CD4-positive, alpha-beta T cell treated with Interleukin-6 for 4 hours (primary cell): ENCODE data around the gene UPK3BL2.
"Not testable (repeated sequence)": the region's sequence is repeated elsewhere in the genome, so short reads cannot be mapped to it uniquely, and the experiment has no call there.

ENCODE experiments used
- DNase-seq: peaks from one replicate; pipeline ENCODE4 v3.0.0-alpha.2; 2020; ENCODE audit warnings: mixed read lengths

UPK3BL2 gene, protein sequence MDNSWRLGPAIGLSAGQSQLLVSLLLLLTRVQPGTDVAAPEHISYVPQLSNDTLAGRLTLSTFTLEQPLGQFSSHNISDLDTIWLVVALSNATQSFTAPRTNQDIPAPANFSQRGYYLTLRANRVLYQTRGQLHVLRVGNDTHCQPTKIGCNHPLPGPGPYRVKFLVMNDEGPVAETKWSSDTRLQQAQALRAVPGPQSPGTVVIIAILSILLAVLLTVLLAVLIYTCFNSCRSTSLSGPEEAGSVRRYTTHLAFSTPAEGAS

DNA sequence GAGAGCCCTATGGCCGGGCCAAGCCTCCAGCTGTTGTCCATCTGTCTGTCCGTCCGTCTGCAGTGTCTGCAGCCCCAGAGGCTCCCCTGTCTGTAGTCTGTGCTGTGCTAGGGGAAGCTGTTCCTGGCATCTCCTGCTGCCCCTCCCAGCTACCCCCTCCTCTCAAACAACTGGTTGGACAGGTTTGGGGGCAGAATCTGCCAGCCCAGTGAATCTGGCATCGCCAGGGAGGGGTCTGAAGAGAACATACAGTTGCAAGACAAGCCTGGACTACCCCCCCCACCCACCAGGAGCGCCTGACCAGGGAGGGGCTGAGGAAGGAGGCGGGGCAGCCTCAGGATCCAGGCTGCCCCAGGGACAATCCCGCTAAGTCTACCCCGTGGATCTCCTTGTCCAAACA, at the start of gene UPK3BL2:
Gene UPK3BL2, minus strand, starts transcription at position 101 of the 400 bp plus-strand sequence. Its CDS starts 60 bp downstream, at position 41.
- DNase-seq, result not testable (repeated sequence)

DNA sequence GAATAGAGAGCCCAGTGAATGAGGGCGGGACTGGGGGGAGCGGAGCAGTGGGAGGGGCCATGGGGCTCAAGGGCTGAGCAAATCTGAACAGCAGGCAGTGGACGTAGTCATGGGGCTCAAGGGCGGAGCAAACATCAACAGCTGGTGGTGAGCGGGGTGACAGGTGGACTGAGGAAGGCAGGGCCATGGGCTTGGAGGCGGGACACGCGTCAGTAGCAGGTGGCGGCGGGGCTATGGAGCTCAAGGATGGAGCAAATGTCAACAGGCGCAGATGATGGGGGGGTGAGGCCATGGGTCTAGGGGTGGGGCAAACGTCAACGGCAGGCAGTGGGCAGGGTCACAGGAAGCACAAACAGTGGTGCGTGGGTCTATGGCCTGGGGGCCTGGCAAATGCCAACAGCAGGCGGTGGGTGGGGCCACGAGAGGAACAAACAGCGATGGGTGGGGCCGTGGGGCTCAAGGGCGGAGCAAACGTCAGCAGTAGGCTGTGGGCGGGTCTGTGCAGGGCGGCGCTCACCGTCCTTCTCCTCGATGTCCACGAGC, 49.1 kb upstream of the UPK3BL2 start:
- DNase-seq, result not testable (repeated sequence)

DNA sequence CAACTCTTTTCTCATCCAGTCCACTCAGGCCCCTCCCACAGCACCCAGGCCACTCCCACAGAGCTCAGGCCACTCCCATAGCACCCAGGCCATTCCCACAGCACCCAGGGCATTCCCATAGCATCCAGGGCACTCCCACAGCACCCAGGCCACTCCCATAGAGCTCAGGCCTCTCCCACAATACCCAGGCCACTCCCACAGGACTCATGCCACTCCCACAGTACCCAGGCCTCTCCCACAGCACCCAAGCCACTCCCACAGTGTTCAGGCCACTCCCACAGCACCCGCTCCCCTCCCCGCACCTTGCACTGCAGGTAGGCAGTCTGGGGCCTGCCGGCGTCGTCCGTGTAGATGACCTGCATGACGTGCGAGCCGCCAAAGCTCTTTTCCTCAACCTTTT, 46.4 kb upstream of the UPK3BL2 start:
- not testable (repeated sequence) for DNase-seq

DNA sequence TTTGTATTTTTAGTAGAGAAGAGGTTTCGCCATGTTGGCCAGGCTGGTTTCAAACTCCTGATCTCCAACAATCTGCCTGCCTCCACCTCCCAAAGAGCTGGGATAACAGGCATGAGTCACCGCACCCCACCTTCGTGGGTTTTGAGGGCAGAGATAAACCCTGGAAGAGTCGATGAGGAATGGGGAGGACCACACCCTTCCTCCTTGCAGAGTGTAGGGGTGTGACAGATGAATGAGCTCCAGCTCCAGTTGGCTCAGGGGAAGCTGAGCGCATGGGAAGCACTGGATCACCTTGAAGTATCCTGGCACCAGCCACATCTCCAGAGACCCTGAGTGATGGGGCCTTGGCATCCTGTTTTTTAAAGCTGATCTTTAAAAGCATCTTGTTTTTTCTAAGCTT, 40.0 kb upstream of the UPK3BL2 start:
- DNase-seq, result not testable (repeated sequence)

DNA sequence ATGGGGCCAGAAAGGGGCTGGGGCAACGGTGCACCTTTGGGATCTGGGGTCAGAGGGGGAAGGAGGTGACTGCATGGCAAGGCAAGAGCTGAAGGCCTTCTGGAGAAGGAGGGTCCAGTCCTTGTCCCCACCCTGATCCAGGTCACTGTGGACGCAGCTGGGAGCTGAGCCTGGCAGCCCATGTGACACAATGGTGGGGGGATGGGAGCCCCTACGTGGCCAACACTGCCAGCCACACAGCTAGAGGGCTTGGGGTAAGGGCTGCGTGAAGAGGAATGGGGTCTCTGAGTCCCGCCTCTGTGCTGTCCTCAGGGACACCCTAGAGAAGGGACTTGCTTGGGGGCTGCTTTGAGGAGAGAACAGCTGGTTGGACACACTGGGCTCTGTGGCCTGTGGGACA, 38.2 kb upstream of the UPK3BL2 start:
- not testable (repeated sequence) for DNase-seq

DNA sequence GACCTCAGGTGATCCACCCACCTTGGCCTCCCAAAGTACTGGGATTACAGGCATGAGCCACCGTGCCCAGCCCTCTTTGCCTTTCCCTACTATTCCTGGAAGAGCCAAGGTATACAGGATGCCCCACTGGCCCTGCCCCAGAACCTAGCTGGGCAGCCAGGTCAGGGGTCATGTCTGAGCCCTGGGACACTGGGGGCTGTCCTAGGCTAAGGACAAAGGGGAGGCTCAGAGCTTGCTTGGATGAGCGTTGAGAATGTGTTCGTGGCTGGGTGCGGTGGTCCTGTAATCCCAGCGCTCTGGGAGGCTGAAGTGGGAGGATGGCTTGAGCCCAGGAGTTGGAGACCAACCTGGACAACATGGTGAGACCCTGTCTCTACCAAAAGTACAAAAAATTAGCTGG, 35.0 kb upstream of the UPK3BL2 start:
- not testable (repeated sequence) for DNase-seq

DNA sequence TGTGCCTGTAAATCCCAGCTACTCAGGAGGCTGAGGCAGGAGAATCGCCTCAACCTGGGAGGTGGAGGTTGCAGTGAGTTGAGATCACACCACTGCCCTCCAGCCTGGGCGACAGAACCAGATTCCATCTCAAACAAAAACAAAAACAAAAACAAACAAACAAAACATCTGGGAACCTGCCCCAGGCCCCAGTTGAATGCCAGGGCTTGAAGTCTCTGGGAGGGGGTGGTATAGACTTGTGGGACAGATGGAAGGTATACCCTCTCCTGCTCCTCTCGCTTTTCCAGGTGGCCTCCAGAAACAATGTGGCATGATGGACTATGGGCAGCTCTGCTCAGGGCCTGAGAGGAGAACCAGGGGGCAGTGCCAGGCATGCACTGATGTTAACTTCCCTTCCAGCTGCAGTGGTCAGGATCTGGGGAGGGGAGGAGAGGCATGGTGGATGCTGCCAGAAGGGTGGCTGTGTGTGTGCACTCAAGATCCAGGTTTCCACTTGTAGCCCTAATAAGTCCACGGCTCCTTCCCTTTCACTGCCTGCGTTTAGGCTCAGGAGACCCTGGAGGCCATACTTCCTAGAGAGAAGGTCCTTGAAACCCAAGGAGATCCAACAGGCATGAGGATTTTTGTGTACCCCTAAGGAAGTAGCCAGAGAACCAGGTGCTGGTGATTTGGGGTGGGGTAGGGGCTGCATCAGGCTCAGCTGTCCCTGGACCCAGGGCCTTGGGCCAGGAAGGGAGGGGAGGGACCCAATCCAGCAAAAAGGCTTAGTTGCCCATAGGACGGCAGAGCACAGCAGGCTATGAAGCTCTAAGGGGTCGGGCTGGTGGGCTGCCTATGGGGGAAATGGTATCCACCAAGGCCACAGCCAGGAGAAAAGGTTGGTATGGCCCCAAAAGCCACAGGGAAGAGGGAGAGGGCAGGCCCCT, 34.1 kb upstream of the UPK3BL2 start:
- DNase-seq, result not testable (repeated sequence)

DNA sequence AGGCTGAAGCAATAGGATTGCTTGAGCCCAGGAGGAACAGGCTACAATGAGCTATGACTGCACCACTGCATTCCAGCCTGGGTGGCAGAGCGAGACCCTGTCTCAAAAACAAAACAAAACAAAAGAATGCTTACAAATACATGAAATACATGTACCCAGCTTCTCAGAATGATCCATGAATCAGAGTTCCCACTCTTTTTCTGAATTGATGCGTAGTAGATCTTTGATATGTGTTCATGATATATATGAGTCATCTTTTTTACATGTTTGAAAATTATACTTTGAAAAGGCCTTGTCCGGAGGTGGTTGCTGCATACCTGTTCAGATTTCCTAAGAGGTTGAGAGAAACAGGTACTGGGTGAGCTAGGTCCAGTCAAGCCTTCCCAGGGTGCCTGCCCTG, 32.9 kb upstream of the UPK3BL2 start:
- DNase-seq, result not testable (repeated sequence)

DNA sequence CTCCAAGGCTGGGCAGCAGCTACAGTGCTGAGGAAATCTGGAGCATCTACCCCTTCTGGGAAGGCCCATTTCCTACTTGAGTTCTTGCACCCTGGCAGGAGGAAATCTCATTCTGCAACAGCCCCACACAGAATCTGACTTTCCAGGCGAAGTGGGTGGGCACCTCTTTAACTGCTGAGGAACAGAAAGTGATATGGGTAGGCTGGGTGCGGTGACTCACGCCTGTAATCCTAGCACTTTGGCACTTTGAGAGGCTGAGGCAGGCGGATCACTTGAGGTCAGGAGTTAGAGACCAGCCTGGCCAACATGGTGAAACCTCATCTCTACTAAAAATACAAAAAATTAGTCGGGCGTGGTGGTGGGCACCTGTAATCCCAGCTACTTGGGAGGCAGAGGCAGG, 31.1 kb upstream of the UPK3BL2 start:
- DNase-seq, result not testable (repeated sequence)

DNA sequence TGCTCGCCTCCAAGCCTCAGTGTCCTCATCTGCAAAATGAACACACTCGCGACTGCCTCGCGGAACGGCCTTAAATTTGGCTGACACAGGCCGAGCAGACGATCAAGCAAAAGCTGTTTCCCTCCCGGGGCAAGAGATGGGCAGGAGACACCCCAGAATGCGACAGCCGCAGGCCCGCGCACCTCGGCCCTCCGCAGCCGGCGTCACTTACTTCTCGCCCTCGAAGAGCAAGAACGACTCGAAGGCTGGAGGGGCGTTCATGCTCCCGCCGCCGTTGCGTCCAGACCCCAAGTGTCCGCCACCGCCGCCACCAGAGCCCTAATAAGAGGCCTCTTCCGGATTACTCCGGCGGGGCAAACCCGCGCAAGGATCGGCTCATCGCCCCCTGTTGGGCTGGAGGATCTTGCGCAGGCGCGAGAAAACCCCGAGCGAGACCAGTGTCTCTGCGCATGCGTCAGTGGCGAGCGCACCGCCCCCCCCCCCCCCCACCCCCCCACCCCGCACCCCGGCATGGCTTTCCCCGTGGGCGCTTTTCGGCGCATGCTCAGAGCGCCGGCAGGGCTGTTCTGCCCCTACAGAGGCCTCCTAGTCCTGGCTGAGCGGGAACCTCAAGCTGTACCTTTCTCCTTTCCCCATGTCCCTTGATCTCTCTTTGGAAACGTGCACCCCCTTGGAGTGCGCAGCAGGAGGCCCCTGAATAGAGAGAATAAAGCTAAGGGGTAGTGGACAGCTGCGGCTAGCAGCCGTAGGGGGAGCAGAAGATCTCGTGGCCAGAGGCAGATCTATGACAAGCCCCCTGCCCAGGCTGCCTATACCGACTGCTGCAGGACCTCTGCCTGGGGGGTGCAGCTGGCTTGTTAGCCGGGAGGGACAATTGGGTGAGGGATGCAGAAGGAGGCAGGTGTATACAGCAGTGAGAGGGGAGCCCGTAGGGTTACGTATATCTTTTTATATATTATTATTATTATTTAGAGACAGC, 29.1 kb upstream of the UPK3BL2 start, which contains the start of gene POLR2J3:
Gene POLR2J3, minus strand, starts transcription at position 323 of the 979 bp plus-strand sequence. Its CDS starts 62 bp downstream, at position 261.
- DNase-seq, result peak; percentile 99

DNA sequence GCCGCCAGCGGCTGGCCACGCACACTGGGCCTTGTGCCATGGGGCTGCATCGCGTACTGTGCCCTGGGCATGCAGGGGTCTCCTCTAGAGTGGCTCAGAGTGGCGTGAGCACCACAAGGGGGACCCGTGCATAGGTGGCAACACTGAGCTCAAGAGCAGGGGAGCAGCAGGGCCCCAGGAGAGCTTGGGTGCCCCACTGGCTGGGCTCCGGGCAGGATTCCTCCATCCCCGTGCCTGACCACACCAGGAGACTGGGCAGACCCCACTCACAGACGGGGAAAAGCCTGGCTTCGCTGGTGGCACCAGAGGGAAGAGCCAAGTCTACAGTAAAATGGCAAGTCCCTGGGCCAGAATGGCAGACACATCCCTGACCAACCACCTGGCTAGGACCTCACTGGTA, 25.1 kb upstream of the UPK3BL2 start:
- not testable (repeated sequence) for DNase-seq

DNA sequence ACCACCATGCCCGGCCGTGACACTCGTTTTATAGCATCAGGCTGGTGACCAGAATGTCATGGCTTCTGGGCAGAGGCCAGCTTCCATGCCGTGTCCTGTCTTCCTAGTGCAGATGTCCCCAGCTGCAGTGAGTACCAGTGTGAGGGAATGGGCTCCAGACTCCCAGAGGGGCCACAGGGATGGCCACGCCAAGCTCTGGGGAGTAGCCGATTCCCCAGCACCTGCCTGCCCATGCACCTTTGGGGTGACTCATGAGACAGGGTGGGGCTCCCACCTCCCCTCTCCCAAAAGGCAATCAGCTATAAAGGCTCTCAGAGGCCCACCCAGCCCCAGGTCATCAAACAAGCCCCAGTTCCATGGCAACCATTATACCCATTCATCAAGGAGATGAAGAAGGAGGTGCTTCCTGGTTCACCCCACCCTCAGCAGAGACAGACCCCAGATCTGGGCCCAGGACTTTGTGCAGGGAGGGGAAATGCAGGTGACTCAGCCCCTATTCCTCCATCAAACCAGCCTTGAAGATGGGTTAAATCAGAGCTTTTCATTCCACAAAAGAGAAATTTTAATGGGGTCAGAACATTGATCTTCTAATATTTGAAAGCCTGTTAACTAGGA, 7.4 kb upstream of the UPK3BL2 start, which contains the start of gene SPDYE2:
Gene SPDYE2, plus strand, starts transcription at position 419 of the 615 bp plus-strand sequence. CDS start 2,030 bp downstream, outside the sequence.
- not testable (repeated sequence) for DNase-seq

DNA sequence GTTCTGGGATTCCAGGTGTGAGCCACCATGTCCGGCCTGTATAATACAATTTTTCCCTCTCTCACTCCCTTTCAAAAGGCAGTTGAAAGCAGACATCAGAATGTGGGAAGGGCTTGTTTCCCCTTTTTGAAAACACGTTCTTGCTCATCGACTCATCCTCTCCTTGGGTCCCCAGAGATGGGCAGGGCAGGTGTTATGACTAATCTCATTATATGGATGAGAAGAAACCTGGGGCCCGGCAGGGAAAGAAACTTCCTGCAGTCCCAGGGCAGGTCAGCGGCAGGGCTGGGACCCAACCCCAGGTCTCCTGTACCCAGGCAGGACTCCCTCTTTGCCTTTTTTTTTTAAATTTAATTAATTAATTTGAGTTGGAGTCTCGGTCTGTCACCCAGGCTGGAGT, 2.9 kb upstream of the UPK3BL2 start:
- not testable (repeated sequence) for DNase-seq

DNA sequence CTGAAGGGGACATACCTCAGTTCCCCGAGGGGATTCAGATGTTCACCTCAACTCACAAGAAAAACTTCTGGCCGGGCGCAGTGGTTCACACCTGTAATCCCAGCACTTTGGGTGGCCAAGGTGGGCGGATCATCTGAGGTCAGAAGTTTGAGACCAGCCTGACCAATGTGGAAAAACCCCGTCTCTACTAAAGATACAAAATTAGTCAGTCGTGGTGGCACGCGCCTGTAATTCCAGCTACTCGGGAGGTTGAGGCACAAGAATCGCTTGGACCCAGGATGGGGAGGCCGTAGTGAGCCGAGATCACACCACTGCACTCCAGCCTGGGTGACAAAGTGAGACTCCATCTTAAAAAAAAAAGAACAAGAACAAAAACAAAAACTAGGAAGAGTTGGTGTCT, 1.8 kb upstream of the UPK3BL2 start:
- DNase-seq, result not testable (repeated sequence)

DNA sequence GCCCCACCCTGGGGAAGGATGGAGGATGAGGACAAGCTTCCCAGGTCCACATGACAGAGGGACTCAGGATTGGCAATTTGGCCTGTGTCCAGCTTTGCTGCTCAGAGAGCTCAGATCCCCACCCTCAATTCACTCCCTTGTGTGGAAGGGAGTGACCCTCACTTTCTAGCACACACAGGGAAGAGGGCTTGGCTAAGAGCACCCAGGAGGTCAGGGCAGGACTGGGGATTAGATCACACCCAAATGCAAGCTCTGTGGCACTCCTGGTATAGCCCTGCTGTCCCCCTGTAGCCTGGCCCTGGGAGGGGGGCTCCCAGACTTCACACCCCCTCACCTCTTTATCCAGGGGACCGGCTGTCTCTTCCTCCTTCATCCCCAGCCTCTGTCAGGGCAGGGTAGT, 876 bp upstream of the UPK3BL2 start:
- not testable (repeated sequence) for DNase-seq

DNA sequence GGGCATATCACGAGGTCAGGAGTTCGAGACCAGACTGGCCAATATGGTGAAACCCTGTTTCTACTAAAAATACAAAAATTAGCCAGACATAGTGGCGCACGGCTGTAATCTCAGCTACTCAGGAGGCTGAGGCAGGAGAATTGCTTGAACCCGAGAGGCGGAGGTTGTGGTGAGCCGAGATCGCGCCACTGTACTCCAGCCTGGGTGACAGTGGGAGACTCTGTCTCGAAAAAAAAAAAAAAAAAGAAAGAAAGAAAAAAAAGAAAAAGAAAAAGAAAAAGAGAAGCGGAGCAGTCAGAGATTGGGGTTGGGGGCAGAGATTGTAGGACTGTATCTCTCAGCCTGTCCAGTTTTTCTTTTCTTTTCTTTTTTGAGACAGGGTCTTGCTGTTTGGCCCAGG, 725 bp downstream of the UPK3BL2 start:
- not testable (repeated sequence) for DNase-seq

DNA sequence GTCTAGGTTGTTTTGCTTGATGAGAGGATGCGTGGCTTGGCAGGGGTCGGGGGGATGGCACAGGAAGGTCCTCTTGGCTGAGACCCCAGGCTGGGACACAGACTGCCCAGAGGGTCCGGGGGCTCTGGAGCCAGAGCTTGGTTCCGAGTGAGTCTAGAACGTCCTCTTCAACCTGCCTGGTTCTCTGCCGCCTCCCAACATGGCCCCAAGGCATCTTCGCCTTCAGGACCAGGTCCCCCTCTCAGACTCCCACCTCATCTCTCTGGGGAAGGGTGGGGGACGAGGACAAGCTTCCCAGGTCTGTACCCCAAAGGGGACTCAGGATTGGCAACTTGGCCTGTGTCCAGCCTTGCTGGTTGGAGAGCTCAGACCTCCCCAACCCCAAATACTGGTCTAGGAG, 1.4 kb downstream of the UPK3BL2 start:
- not testable (repeated sequence) for DNase-seq

DNA sequence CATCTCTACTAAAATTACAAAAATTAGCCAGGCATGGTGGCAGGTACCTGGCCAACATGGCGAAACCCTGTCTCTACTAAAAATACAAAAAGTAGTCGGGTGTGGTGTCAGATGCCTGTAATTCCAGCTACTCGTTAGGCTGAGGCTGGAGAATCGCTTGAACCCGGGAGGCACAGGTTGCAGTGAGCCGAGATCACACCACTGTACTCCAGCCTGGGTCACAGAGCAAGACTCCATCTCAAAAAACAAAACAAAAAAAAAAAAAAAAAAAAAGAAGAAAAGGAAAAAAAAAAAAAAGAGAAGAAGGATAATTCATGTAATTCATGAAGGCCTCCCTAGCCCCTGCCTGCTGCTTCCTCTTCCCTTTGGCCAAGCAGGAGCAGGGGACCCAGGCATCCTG, 2.9 kb downstream of the UPK3BL2 start:
- DNase-seq, result not testable (repeated sequence)

DNA sequence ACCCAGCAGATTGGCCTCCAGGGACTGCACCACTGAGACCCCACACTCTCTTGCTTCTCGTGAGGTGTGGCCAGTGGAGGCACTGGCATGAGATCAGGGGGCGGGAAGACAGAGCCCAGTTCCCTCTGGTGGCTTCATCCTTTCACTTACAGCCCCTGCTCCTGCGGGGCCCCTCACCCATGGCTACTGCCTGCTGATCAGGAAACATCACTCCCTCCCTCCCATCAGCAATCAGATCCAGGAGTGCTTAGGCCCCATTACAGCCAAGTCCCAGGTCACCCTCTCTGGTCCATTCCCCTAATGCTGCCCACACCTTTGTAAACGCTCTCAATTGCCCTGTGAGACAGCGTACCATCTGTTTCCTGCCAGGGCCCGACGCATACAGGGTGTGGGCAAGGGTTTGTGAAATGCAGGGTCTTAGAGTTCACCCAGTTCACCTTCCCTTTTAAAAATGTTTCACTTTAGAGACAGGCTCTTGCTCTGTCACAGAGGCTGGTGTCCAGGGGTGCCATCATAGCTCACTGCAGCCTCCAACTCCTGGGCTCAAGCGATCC, 8.4 kb downstream of the UPK3BL2 start:
- DNase-seq, result not testable (repeated sequence)

DNA sequence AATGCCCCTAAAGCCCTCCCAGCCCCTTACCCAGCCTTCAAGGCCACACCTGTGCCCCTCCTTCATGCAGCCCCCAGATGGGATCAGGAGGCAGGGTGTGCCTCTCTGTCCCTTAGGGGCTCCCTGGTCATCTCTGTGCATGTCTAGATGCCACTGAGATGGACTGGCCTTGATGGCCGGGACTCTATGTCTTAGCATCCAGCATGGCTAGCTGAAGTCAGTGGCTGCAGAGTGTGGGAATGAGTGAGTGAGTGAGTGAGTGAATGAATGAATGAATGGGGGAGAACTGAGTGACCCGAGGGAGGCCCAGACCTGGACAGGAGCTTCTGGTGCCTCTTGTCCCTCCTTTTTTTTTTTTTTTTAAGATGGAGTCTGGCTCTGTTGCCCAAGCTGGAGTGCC, 11.4 kb downstream of the UPK3BL2 start:
- not testable (repeated sequence) for DNase-seq

DNA sequence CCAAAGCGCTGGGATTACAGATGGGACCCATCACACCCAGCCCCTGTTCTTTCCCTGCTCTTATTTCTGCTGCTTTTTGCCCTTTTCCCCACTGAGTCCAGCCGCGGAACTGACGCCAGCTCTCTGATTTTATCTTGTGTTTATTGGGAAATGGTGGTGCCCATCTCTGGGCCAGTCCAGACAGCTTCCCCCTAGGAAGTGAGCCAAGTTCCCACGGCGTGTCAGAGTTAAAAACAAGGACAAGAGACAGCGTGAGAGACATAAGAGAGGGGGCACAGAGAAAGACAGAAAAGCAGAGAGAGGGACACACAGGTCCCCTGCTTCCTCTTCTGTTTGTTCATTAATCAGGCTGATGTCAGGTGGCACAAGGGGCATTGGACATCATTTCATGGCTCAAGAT, 11.9 kb downstream of the UPK3BL2 start:
- not testable (repeated sequence) for DNase-seq
